Hematopoietic multipotent progenitor cell treated with erythropoietin and hydrocortisone succinate and interleukin-3 and kit ligand, for 6 days (in vitro differentiated cells): ENCODE results near the gene CNDP2.

Source experiments
- DNase-seq: peaks from one replicate; pipeline ENCODE4 v3.0.0-alpha.2; 2015

Gene CNDP2

DNA sequence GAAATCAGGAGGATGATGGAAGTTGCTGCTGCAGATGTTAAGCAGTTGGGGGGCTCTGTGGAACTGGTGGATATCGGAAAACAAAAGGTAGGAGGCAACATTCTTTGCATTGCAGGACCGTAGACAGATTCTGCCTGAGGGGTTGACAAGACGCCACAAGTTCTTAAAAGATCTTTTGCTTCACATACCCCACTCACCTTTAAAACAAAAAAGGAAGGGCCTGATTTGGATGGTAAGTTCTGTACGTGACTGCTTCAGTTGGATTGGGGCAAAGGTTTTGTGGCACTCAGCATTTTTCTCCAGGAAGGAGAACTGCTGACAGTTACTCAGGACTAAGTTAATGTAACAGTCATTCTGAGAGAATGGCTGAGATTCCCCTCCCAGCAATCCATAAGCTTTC is 5.2 kb downstream of the CNDP2 start:
- no peak for DNase-seq

GRCh38 chr18:74503137-74503536 is 7.0 kb downstream of the CNDP2 start:
- peak; percentile 48 for DNase-seq

- DNase-seq = no peak
Measured at GRCh38 chr18:74505776-74506175, 9.6 kb downstream of the CNDP2 start.

GRCh38 chr18:74506448-74507084 is 10.4 kb downstream of the CNDP2 start:
- no peak for DNase-seq

DNA sequence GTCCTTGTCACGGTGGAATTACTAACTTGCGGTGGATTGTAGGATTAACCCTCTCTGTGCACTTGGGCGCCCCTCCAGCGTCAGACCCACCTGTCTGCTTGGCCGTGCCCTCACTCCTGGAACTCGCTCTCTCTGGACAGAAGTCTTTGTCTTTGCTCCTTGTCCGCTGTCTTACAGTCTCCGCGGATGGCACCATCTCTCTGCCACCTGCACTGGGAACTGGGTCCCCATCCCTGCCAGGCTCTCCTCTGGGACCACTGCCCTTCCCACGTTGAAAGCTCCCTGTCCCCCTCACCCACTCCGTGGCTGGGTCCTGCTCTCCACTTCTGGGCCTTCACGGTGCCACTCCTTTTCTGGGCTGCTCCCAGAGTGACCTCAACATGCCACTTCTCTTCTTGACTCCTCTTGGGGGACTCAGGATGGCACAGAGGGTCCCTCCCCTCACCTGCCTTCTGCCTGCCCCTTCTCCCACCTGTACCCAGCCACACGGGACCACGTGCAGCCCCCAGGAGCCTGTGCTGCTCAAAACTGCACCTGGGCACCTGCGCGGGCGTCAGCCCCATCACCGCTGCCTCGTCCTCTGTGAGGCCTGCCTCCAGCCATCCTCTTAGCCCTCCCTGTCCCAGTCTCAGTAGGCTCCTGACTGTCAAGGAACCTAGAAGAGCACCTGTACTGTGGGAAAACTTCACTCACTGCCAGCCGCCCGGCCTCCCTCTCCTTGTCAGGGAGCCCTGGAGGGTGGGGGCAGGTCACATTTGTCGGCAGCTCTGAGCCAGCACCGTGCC is 11.1 kb downstream of the CNDP2 start:
- no peak for DNase-seq

GRCh38 chr18:74507927-74508326 is 11.8 kb downstream of the CNDP2 start:
- DNase-seq = no peak

GRCh38 chr18:74508366-74508765 is 12.2 kb downstream of the CNDP2 start:
- DNase-seq = no peak

GRCh38 chr18:74508821-74509225 is 12.7 kb downstream of the CNDP2 start:
- DNase-seq = peak; percentile 19

DNA sequence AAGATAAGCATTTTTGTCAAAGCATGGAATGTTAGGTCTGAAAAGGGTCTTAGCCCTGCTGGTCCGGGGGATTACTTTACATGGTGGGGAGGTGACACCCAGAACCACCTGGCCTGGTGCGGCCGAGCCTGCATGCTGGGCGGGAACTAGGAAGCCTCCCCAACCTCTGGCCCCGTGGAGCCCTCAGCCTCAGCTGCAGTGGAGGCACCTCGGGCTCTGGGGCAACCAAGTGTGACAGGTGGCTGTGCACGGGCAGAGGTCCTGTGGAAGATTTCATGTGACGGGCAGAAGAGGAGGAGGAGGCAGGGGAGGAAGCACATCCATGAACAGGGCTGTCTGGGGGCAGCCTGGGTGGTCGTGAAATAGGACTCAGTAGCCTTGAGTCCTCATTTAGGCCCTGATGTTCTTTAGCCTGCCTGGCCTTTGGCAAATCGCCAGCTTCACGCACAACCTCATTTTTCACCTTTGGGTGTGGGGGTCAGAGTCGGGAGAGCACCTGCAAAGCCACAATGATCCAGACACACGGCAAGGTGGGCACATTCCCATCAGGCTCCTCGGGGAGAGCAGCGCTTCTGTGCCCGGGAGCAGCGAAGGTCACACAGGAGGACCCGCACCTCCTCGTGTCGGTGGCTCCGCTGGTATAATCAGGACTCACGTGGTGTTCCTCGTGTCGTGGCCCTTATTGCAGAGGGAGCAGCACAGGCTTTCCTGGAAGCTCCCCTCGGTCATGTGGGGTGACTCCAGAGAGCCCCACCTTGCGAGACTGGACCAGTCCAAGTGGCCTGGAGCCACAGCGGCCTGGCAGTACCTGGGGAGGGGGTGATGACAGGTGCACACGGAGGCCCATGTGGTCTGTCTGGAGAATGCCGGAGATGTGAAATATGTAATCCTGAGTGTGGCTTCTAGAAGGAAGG is 13.9 kb downstream of the CNDP2 start:
- DNase-seq = no peak

- DNase-seq = no peak
Measured at GRCh38 chr18:74510770-74511095, 14.6 kb downstream of the CNDP2 start.

DNA sequence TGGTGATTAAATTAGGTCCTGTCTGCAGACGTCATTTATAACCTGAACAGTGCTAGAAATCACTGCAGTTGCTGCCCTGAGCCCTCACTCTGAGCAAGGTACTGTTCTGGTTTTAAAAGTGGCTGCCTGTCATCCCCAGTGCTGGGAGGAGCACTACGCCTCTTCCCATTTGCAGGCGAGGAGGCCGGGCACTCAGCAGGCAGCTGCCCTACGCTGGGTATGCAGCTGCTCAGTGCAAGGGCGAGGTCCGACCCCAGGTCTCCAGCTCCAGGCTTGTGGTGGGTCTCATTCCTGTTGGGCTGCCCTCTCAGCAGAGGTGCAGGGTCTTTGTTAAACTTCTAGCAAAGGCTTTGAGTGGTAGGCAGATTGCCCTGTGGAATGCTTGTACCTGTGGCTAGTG is 15.7 kb downstream of the CNDP2 start:
- DNase-seq = no peak

DNA sequence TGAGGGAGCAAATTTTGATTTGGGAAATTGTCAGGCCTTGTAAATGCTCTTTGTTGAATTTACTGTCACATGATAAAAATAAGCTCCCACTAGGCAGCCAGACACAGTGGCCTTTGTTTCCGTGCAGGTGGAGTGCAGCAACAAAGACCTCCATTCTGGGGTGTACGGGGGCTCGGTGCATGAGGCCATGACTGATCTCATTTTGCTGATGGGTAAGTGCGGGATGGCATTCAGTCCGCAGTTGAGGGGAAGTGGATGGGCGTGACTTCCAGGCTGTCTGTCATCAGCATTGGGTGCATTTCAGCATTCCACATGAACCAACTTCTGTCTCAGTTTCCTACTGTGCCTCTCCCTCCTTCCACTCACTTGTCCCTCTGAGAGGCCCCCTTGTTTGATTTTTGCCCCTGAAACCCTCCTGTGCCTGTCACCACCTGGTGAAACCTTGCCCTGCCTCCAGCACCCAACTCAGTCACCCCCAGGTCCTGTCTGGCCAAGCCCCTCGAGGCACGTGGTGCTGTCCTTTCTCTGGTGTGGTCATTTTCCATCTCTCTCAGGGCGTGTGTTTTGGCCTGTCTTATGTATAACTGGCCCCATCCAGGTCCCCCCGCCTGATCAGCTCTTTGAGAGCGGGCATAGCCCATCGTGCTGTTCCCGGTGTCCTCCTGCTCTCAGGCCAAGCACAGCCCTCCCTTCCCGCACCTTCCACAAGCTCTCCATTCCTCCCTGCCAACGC is 16.3 kb downstream of the CNDP2 start:
- DNase-seq = no peak

DNA sequence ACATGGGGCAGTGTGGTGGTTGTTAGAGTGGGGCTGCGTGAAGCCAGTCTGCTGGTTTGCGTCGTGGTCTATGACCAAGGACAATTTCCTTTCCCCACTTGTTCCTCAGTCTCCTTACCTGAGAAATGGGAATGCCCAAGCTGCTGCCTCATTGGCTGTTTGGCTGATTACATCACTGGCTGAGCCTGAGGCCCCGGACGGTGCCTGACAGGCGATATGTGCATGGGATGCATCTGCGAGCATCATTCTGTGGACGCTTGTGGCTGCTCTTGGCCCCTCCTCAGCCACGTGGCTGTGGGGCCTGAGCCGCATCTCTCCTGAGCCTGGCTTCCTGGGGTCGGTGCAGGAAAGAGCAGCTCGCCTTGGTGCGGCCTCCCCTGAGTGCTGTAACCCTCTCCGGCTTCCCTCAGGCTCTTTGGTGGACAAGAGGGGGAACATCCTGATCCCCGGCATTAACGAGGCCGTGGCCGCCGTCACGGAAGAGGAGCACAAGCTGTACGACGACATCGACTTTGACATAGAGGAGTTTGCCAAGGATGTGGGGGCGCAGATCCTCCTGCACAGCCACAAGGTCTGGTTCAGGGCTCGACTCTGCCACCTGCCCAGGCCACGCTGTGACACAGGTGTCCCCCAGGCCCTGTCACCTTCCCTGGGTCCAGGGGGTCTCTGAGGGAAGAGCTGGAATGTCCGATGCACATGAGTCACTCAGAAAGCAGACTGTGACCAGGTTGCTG is 17.2 kb downstream of the CNDP2 start:
- no peak for DNase-seq

- DNase-seq = no peak
Measured at GRCh38 chr18:74513883-74514205, 17.7 kb downstream of the CNDP2 start.

DNA sequence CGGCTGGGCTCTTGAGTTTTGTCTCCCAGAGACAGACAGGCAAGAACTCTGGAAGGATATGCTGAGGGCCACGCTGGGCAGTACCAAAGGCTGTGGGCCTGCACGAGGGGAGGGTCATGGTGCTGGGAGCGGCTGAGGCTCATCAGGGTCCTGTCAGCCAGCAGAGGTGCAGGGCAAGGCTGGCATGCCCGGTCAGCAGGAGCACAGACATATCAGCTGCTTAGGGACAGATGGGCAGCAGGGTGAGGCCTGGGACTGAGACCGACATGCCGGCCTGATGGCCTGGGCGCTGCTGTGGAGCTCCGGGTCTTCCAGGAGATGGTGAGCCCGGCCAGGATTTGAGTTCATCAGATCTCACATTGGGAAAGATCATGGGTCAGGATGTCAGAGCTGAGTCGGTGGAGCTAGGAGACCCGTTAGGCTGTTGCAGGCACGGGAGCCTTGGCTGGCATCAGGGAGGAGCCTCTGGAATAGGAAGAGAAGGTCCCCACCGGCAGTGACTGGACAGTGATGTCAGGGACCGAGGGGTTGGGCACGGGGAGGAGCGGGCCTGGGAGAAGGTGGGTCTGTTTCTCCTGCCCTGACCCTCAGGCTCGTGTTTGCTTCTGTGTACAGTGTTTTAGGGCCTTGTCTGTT is 18.8 kb downstream of the CNDP2 start:
- DNase-seq = no peak

GRCh38 chr18:74515620-74516231 is 19.6 kb downstream of the CNDP2 start:
- no peak for DNase-seq

DNA sequence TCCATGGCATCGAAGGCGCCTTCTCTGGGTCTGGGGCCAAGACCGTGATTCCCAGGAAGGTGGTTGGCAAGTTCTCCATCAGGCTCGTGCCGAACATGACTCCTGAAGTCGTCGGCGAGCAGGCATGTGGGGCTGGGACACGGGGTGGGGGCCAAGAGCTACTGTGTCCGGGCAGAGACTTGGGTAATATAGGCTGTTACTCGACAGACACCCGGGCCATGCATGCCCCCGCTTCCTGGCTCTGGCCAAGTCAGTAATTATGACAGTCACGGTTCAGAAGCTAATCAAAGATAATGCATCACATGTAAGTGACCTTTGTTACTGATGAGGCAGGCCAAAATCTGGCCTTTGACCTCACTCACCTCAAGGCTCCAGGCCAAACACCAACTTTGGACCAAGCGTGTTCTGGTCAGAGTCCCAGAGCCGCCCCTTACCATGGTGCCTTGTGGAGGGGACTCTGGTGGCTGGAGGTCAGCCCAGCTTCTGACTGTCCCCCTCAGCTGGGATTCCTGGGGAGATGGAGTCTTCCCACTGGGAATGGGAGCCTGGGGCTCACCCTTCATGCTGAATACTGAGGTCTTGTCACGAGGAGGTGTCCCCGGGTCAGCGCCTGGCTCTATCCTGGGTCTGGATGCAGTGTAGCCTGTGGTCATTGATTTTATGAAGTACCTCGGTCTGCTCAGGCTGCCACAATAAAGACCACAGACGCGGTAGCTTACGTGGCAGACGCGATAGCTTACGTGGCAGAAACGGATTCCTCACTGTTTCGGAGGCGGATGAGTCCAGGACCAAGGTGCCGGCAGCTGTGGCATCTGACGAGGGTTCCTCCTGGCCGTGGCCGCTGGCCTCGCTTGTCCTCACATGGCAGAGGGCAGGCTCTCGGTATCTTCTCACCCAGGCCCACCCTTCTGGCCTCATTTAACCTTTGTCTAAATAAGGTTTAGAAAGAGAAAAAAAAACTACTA is 20.4 kb downstream of the CNDP2 start:
- DNase-seq = no peak

- DNase-seq = no peak
Measured at GRCh38 chr18:74517236-74517630, 21.1 kb downstream of the CNDP2 start.

- DNase-seq = no peak
Measured at GRCh38 chr18:74518456-74519295, 22.5 kb downstream of the CNDP2 start.
